HL-60 (cell line): Measurements from ENCODE around the gene SLC2A4RG.
"Not testable (repeated sequence)": the region's sequence is repeated elsewhere in the genome, so short reads cannot be mapped to it uniquely, and the experiment has no call there.

Experiments
- DNase-seq, 2 experiments: peaks; one replicate each; pipeline ENCODE4 v3.0.0-alpha.2; 2010 to 2020; ENCODE audit warnings: low read depth in 1 of 2, low spot score in 1 of 2
- H3K27ac ChIP-seq: fragments of 250-450 bp; sonication (Bioruptor Pico); replicated peaks from 2 replicates; pipeline ENCODE4 v1.5.1; 2020; ENCODE audit warnings: mild to moderate bottlenecking, moderate library complexity
- H3K27me3 ChIP-seq: fragments of 250-450 bp; sonication (Bioruptor Pico); 2 replicates; pipeline ENCODE4 v1.5.1; 2021; ENCODE audit warnings: mild to moderate bottlenecking, moderate library complexity; ENCODE audit not compliant: insufficient read depth, poor library complexity, severe bottlenecking
- H3K4me3 ChIP-seq: replicated peaks from 2 replicates; pipeline ENCODE4 v1.5.1; 2011; ENCODE audit warnings: mild to moderate bottlenecking, control low read depth, low read length; ENCODE audit not compliant: insufficient read depth
- GABPA ChIP-seq: IDR thresholded peaks from 2 replicates; pipeline ENCODE4 v1.6.1; 2012; ENCODE audit warnings: low read depth
- POLR2AphosphoS5 ChIP-seq: IDR thresholded peaks from 2 replicates; pipeline ENCODE4 v1.6.1; 2012; ENCODE audit warnings: low read depth
- SPI1 ChIP-seq: IDR thresholded peaks from 2 replicates; pipeline ENCODE4 v1.6.1; 2012; ENCODE audit warnings: low read depth, mild to moderate bottlenecking, borderline replicate concordance
- TF ChIP-seq, protein P1 (sequence below): IDR thresholded peaks from one replicate; pipeline ENCODE4 v1.5.1; 2011; ENCODE audit warnings: low read length, control low read depth, inconsistent platforms; ENCODE audit not compliant: insufficient read depth
- TF ChIP-seq, protein P2 (sequence below): IDR thresholded peaks from 2 replicates; pipeline ENCODE4 v1.6.1; 2012; ENCODE audit warnings: low read depth; ENCODE audit not compliant: insufficient replicate concordance

The SLC2A4RG gene

DNA sequence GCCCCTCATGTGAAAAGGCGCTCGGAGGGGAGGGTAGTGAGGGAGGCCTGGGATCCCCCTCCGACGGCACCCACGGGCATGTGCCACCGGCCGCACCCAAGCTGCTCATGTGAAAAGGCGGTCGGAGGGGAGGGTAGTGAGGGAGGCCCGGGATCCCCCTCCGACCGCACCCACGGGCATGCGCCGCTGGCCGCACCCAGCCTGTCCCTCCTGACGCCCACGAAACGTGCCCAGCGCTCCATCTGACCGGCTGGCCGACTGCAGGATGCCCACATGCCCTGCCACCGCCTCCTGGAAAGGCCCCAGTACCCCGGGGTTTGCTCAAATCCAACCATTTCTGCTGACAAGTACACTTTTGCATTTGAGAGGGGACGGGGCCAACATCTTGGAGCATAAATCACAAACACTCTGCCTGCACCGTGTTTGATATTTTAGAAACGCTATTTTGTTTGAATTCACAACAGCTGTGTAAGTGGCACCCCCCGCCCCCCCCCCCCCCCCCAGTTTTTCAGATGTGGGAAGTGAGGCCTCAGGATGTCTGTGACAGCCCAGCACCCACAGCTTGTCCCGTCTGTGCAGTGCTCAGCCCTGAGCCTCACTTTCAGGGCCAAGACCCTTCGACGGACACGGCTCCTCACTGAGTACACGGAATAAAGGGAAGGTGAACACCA, 34.1 kb downstream of the SLC2A4RG start:
- TF ChIP-seq SPI1: no peak
- TF ChIP-seq, protein P1, sequence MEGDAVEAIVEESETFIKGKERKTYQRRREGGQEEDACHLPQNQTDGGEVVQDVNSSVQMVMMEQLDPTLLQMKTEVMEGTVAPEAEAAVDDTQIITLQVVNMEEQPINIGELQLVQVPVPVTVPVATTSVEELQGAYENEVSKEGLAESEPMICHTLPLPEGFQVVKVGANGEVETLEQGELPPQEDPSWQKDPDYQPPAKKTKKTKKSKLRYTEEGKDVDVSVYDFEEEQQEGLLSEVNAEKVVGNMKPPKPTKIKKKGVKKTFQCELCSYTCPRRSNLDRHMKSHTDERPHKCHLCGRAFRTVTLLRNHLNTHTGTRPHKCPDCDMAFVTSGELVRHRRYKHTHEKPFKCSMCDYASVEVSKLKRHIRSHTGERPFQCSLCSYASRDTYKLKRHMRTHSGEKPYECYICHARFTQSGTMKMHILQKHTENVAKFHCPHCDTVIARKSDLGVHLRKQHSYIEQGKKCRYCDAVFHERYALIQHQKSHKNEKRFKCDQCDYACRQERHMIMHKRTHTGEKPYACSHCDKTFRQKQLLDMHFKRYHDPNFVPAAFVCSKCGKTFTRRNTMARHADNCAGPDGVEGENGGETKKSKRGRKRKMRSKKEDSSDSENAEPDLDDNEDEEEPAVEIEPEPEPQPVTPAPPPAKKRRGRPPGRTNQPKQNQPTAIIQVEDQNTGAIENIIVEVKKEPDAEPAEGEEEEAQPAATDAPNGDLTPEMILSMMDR: no peak
- TF ChIP-seq, protein P2, sequence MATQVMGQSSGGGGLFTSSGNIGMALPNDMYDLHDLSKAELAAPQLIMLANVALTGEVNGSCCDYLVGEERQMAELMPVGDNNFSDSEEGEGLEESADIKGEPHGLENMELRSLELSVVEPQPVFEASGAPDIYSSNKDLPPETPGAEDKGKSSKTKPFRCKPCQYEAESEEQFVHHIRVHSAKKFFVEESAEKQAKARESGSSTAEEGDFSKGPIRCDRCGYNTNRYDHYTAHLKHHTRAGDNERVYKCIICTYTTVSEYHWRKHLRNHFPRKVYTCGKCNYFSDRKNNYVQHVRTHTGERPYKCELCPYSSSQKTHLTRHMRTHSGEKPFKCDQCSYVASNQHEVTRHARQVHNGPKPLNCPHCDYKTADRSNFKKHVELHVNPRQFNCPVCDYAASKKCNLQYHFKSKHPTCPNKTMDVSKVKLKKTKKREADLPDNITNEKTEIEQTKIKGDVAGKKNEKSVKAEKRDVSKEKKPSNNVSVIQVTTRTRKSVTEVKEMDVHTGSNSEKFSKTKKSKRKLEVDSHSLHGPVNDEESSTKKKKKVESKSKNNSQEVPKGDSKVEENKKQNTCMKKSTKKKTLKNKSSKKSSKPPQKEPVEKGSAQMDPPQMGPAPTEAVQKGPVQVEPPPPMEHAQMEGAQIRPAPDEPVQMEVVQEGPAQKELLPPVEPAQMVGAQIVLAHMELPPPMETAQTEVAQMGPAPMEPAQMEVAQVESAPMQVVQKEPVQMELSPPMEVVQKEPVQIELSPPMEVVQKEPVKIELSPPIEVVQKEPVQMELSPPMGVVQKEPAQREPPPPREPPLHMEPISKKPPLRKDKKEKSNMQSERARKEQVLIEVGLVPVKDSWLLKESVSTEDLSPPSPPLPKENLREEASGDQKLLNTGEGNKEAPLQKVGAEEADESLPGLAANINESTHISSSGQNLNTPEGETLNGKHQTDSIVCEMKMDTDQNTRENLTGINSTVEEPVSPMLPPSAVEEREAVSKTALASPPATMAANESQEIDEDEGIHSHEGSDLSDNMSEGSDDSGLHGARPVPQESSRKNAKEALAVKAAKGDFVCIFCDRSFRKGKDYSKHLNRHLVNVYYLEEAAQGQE: no peak
- TF ChIP-seq POLR2AphosphoS5: no peak
- no peak for TF ChIP-seq GABPA
- Histone ChIP-seq H3K4me3 (no peak overlapping the region), H3K27me3 (no peaks in the 10 kb centered on the region), H3K27ac (no peak overlapping the region)
- DNase-seq: no peak

DNA sequence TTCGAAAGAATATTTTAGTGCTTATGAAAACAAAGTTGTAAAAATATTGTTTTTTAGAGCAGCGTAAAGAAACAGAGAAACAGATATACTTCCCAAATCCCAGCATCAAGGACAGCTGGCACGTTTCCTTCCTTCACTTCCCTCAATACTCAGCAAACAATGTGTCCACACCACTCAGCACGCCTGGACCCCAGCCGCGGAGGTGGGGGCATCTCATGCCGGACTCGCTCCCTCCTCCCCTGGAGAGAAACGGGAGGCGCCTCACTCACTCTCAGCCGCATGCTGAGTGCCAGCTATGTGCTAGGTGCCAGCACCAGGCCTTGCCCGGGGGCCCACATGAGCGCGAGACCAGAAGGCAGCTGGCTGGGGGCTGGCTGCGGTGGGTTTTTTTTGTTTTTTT, 34.7 kb downstream of the SLC2A4RG start:
- Histone ChIP-seq H3K27ac (no peak overlapping the region), H3K4me3 (no peak overlapping the region), H3K27me3 (no peaks in the 10 kb centered on the region)
- no peak for DNase-seq
- TF ChIP-seq SPI1 (no peak), GABPA (no peak), POLR2AphosphoS5 (no peak)
- TF ChIP-seq, protein P2: no peak
- TF ChIP-seq, protein P1: no peak

DNA sequence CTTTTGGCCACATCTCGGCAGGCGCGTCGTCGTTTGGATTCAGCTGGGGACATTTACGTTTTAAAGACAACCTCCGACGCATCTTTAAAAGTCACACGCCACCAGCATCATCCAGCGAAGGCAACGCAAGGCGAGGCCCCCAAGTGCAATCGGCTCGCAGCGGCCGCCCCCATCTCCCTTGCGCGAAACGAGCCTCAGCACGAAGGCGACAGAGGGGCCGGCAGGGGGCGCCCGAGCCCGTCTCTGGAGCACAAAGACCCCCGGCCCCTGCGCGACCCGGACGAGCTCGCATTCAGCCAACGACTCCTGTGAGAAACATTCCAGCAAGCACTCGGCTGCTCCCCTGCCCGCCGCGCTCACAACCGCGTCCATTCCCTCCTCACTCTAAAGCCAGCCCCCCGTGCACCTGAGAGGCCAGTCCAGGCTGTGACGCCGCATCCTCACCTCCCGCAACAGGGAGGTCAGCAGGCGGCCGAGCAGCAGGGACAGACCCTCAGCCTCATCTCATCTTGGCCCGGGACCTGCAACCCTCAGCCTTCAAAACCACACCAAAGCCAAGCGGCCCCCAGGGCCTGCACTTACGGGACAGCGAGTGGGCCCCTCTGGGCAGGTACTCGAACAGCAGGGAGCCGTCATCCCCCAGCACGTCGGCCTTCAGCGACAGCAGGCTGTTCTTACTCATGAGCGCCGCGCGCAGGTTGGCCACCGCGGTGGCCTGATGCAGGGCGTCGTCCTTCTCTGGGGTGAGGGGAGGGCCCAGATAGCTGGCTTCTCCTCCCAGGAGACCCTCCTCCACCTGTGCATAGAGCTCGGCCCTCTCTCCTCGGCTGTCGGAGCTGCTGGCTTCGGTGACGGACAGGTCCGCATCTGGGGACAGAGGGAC, 35.8 kb downstream of the SLC2A4RG start:
- TF ChIP-seq, protein P2: no peak
- TF ChIP-seq SPI1 (no peak), GABPA (no peak), POLR2AphosphoS5 (no peak)
- TF ChIP-seq, protein P1: no peak
- no peak for DNase-seq
- no peak overlapping the region for H3K27ac ChIP-seq
- H3K27me3 ChIP-seq: no peaks in the 10 kb centered on the region
- H3K4me3 ChIP-seq: no peak overlapping the region

DNA sequence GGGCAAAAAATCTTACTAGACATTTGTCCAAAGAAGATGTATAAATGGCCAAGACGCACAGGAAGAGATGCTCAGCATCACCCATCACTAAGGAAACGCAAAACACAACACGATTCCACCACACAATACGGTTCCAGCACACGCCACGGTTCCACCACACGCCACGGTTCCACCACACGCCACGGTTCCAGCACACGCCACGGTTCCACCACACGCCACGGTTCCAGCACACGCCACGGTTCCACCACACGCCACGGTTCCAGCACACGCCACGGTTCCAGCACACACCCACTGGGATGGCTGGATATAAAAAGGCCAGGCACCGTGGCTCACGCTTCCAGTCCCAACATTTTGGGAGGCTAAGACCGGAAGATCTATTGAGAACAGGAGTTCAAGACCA, 37.3 kb downstream of the SLC2A4RG start:
- not testable (repeated sequence) for DNase-seq, H3K27ac ChIP-seq, H3K27me3 ChIP-seq, H3K4me3 ChIP-seq
